Hepatocyte (in vitro differentiated cells): Measurements from ENCODE around the gene SLC10A1. TPM values are rescaled to one million over a fixed set of nuclear protein-coding genes. Genes with fewer than 3 reads are reported as not detected.

Source experiments
- DNase-seq: peaks from one replicate; pipeline ENCODE4 v3.0.0-alpha.2; 2016; ENCODE audit warnings: low spot score
- H2AFZ ChIP-seq: fragments of 200-600 bp; sonication (generic); 2 replicates; pipeline ENCODE4 v1.6.0; 2016; ENCODE audit warnings: antibody characterized with exemption, mild to moderate bottlenecking
- H3K27ac ChIP-seq: fragments of 200-600 bp; sonication (generic); 2 replicates; pipeline ENCODE4 v1.5.1; 2016; ENCODE audit warnings: mild to moderate bottlenecking
- H3K27me3 ChIP-seq: fragments of 200-600 bp; sonication (generic); 2 replicates; pipeline ENCODE4 v1.6.1; 2016
- H3K36me3 ChIP-seq: fragments of 200-600 bp; sonication (generic); replicated peaks from 2 replicates; pipeline ENCODE4 v1.5.1; 2016; ENCODE audit warnings: low read depth; ENCODE audit not compliant: insufficient read depth
- H3K4me1 ChIP-seq: fragments of 200-600 bp; sonication (generic); 2 replicates; pipeline ENCODE4 v1.5.1; 2016; ENCODE audit warnings: mild to moderate bottlenecking, moderate library complexity; ENCODE audit not compliant: insufficient read depth
- H3K4me2 ChIP-seq: fragments of 200-600 bp; sonication (generic); 2 replicates; pipeline ENCODE4 v1.6.0; 2016
- H3K4me3 ChIP-seq: fragments of 200-600 bp; sonication (generic); 2 replicates; pipeline ENCODE4 v1.5.1; 2016; ENCODE audit warnings: mild to moderate bottlenecking
- H3K79me2 ChIP-seq: fragments of 200-600 bp; sonication (generic); 2 replicates; pipeline ENCODE4 v1.6.0; 2017; ENCODE audit warnings: mild to moderate bottlenecking
- H3K9me2 ChIP-seq: fragments of 200-600 bp; sonication (generic); replicated peaks from 2 replicates; pipeline ENCODE4 v1.6.0; 2017; ENCODE audit warnings: mild to moderate bottlenecking; ENCODE audit not compliant: insufficient read depth
- H3K9me3 ChIP-seq: fragments of 200-600 bp; sonication (generic); 2 replicates; pipeline ENCODE4 v1.5.1; 2016; ENCODE audit warnings: low read depth, mild to moderate bottlenecking
- H4K20me1 ChIP-seq: fragments of 200-600 bp; sonication (generic); 2 replicates; pipeline ENCODE4 v1.6.0; 2016; ENCODE audit warnings: mild to moderate bottlenecking; ENCODE audit not compliant: insufficient read depth, poor library complexity, severe bottlenecking
- CTCF ChIP-seq: fragments of 200-600 bp; sonication (generic); IDR thresholded peaks from 2 replicates; pipeline ENCODE4 v1.5.1; 2016; ENCODE audit warnings: antibody characterized with exemption, mild to moderate bottlenecking; ENCODE audit not compliant: poor library complexity
- EZH2 ChIP-seq: fragments of 200-600 bp; sonication (generic); IDR thresholded peaks from 2 replicates; pipeline ENCODE4 v1.6.1; 2016; ENCODE audit warnings: antibody characterized with exemption, mild to moderate bottlenecking, borderline replicate concordance
- EZH2phosphoT487 ChIP-seq: fragments of 200-600 bp; sonication (generic); IDR thresholded peaks from one replicate; pipeline ENCODE4 v1.6.1; 2018; ENCODE audit warnings: antibody characterized with exemption, mild to moderate bottlenecking, low read depth, moderate library complexity; ENCODE audit not compliant: unreplicated experiment, severe bottlenecking
- WGBS: methylation state at CpG from one replicate; pipeline ENCODE4 v1.1.6; 2016; ENCODE audit warnings: low lambda C conversion rate; ENCODE audit errors: missing lambda C conversion rate; 5-methylcytosine and 5-hydroxymethylcytosine counted together
- polyA plus RNA-seq: library from polyadenylated mRNA; unstranded; fragments of >200 nt; fragmentation: Nextera tagmentation; extraction: Ambion mirVana; gene quantifications from 2 replicates; pipeline ENCODE4 v1.2.1, GENCODE V29; 2016
- total RNA-seq: library from RNA; depleted of rRNA; stranded (reverse); fragments of >200 nt; gene quantifications from 2 replicates; pipeline ENCODE4 v1.2.3, GENCODE V29; 2014

Gene SLC10A1
- total and polyA plus RNA-seq, 2 experiments from 2014 or later: 2.9 to 3.0 TPM

GRCh38 chr14:69769623-69770022, 27.4 kb downstream of the SLC10A1 start:
- no peak for DNase-seq
- Histone ChIP-seq H3K4me3 (no peak overlapping the region), H3K9me2 (no peaks in the 10 kb centered on the region), H3K27me3 (no peaks in the 10 kb centered on the region), H3K79me2 (peaks cover 54% of the 10 kb centered on the region), H3K27ac (no peak overlapping the region), H3K9me3 (no peaks in the 10 kb centered on the region), H3K4me2 (peak overlapping the region; percentile 93), H4K20me1 (peaks cover 52% of the 10 kb centered on the region), H2AFZ (no peak overlapping the region), H3K36me3 (peaks cover 24% of the 10 kb centered on the region), H3K4me1 (peaks cover 21% of the 10 kb centered on the region)
- no peak for TF ChIP-seq CTCF
- TF ChIP-seq EZH2phosphoT487: no peak
- TF ChIP-seq EZH2: no peak
- WGBS: 95% methylated on average over 22 of the region's 22 CpGs

GRCh38 chr14:69768873-69769272, 28.2 kb downstream of the SLC10A1 start:
- no peak for TF ChIP-seq CTCF
- H3K4me3 ChIP-seq: peak overlapping the region; percentile 76
- H3K4me1 ChIP-seq: peaks cover 21% of the 10 kb centered on the region
- H3K36me3 ChIP-seq: peaks cover 24% of the 10 kb centered on the region
- no peak for DNase-seq
- H3K79me2 ChIP-seq: peaks cover 54% of the 10 kb centered on the region
- H3K9me2 ChIP-seq: no peaks in the 10 kb centered on the region
- H4K20me1 ChIP-seq: peaks cover 52% of the 10 kb centered on the region
- peak overlapping the region; percentile 93 for H3K4me2 ChIP-seq
- no peak overlapping the region for H3K27ac ChIP-seq
- no peaks in the 10 kb centered on the region for H3K9me3 ChIP-seq
- no peaks in the 10 kb centered on the region for H3K27me3 ChIP-seq
- 87% methylated on average over 8 of the region's 8 CpGs for WGBS
- H2AFZ ChIP-seq: no peak overlapping the region

GRCh38 chr14:69767369-69767999, 29.6 kb downstream of the SLC10A1 start:
- peak; percentile 96 for DNase-seq
- no peak for TF ChIP-seq EZH2phosphoT487
- no peak for TF ChIP-seq EZH2
- no peak for TF ChIP-seq CTCF

More at GRCh38 chr14:69767369-69767999, 29.6 kb downstream of the SLC10A1 start:
- peaks cover 54% of the 10 kb centered on the region for H3K79me2 ChIP-seq
- 1% methylated on average over 54 of the region's 54 CpGs for WGBS
- peak overlapping the region; percentile 78 for H3K4me3 ChIP-seq
- peak overlapping the region; percentile 93 for H3K4me2 ChIP-seq
- H3K27ac ChIP-seq: peak overlapping the region; percentile 100
- H3K27me3 ChIP-seq: no peaks in the 10 kb centered on the region
- H3K4me1 ChIP-seq: peaks cover 21% of the 10 kb centered on the region
- peak overlapping the region; percentile 34 for H2AFZ ChIP-seq
- peaks cover 48% of the 10 kb centered on the region for H4K20me1 ChIP-seq
- H3K9me3 ChIP-seq: no peaks in the 10 kb centered on the region
- H3K36me3 ChIP-seq: peaks cover 24% of the 10 kb centered on the region
- no peaks in the 10 kb centered on the region for H3K9me2 ChIP-seq
